NK-92 (cell line): Measurements from ENCODE around the gene ATP23.
A peak's percentile ranks its signal among the peaks of the same experiment; 100 is the strongest.

Experiments
- DNase-seq: peaks from one replicate; lab custom pipeline; 2025; ENCODE audit not compliant: unreplicated experiment; lab: John Stamatoyannopoulos, UW

Gene ATP23

DNA sequence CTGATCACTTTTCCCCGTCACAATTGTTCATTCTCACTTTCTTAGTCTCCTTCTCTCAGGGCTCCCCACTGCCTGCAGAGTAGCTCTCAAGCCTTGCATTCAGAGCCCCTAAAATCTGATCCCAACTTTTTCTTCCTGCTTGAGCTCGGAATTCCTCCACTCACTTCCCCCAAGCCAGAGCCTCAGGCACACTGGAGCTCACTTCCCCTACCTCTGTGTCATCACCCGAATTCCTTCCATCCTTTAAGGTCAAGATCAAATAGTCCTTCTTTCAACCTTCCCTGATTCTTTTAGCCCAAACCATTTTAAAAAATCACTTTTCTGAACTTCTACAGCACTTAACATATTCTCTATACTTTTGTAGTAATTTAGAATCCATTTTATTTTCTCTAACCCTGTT lies 34.1 kb upstream of the ATP23 start:
- DNase-seq: no peak

DNA sequence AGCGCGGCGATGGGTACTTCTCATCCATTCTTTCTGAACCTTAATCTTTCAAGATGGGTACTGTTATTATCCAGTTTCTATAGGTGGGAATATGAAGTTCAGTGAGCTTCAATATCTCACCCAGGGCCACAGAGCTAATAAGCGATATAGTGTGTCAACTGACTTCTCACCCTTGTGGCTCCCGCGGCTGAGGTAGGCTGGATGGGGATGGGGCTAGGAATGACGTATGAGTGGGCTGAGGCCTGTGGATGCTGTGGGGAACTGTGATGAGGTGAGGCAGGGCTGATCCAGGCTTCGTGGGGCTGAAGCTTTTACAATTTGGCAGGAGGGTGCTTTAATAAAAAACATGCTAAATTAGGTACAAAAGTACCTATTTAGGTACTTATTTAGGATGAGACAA lies 32.9 kb upstream of the ATP23 start:
- no peak for DNase-seq

DNA sequence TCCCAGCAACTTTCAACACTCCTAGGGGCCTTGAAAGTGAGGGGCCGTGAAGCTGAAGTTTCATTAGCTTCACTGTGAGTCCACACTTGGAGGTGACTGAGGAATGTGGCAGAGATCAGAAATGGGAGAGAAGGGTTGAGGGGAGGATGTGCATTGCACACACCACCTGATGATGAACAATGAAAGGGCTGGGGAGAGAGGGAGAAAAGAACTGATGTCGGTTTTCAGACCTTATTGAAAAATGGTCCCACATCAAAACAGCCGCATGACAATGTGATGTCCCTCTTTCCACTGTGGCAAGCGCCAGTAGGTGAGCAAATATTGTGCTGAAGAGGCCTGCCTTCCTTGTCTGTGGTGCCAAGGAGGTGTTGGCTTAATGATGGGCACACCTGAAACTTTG lies 32.3 kb upstream of the ATP23 start:
- DNase-seq: no peak

DNA sequence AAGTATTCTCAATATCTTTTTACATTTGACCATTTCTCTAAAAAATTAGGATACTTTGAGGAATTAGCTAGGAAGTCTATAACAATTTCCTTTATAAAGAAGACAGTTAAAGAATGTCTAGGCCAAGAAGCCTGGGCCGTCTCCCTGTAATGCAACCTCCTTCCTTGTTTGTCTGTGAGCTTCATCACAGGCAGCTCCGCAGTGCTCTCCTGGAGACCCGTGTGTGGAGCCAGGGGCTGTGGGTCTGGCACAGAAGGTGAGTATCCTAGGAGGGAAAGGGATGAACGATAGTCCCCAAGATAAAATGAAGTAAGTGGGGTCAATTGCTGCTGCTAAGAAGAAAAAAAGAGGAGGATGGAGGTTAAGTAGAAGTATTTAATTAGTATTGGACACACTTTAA lies 31.8 kb upstream of the ATP23 start:
- no peak for DNase-seq

DNA sequence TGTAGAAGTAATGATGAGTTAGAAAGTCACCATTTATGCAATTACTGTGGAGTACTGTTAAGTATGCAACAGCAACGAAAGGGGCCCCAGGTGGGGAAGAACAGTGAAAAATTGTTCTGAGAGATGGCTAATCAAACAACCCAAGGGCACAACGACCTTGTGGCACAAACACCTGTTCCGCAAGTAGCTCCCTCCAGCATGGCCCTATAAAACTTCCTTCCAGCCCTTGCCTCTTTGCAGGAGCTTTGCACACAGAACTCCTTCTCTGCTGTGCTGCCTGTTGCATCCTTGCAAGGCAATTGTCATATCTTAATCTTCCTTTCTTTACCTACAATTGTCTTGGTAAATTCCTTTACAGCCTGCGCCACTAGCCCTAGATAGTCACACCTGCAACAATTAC lies 23.2 kb upstream of the ATP23 start:
- DNase-seq: no peak

DNA sequence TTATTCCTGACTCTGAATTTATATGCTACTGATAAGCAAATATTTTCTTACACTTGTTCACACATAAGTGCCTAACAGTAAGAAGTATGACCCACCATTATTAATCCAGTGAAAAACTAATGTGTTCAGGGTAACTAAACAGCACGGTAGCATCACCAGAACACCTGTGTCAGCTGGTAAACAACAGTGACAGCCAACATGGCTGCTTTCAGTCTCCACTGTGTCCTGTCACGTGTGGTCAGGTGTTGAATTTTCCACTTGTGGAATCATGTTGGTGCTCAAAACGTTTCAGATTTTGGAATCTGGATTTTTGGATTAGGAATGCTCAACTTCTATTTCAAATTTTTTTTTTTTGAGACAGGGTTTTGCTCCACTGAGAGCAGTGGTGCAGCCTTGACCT lies 14.3 kb upstream of the ATP23 start:
- no peak for DNase-seq

DNA sequence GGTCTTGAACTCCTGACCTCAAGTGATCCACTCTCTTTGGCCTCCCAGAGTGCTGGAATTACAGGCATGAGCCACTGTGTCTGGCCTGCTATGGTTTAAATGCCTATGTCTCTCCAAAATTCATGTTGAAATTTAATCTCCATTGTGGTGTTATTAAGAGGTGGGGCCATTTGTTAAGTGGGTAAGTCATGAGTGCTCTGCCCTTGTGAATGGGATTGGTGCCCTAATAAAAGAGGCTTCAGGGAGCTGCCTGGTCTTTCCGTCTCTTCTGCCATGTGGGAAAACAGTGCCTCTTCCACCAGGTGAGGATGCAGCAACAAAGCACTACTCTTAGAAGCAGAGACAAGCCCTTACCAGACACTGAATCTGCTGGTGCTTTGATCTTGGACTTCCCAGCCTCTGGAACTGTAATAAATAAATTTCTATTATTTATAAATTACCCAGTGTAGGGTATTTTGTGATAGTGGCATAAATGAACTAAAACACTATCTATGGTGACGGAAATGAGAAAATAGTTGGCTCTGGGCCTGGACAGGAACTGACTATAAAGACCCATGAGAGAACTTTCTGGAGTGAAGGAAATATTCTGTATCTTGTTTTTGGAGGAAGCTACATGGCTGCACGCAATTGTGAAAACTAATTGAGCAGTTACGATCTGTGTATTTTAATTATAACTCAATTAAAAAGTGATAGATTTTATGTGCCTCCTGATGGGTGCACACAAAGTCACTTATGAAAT lies 12.1 kb upstream of the ATP23 start:
- no peak for DNase-seq

DNA sequence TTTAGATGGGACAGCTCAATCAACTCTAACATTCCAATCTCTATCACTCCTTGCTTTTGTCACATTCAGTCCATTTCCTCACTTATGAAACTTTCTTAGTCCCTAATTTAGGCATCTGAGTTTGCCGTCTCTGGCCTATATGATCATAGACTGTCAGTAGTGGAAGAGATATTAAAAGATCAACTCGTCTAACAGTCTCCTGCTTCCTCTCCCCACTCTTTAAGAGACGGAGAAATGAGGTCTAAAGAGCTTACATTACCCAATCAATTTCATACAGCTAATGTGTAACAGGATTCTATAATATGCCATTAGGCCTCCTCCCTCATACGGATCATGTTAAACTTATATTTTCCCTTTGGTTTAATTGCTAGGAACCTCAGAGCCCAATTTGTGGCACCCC lies 6.5 kb upstream of the ATP23 start:
- DNase-seq: no peak

DNA sequence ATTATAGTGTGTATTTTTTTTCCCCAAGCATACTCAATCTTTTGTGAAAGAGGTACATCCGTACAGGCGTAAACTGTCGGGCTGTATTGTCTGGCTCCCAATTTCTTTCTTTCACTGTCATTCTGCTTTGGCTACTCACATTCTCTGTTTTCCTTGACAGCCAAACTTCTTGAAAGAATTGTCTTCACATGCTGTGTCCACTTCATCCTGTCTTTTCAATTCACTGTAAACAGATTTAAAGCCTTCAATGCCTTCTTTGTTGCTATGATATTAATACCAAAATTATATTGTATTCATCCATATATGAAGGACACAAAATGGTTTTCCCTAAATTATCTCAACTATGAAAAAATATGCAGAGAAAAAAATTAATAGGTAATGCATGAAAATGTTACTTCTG lies 6.0 kb upstream of the ATP23 start:
- DNase-seq: no peak

DNA sequence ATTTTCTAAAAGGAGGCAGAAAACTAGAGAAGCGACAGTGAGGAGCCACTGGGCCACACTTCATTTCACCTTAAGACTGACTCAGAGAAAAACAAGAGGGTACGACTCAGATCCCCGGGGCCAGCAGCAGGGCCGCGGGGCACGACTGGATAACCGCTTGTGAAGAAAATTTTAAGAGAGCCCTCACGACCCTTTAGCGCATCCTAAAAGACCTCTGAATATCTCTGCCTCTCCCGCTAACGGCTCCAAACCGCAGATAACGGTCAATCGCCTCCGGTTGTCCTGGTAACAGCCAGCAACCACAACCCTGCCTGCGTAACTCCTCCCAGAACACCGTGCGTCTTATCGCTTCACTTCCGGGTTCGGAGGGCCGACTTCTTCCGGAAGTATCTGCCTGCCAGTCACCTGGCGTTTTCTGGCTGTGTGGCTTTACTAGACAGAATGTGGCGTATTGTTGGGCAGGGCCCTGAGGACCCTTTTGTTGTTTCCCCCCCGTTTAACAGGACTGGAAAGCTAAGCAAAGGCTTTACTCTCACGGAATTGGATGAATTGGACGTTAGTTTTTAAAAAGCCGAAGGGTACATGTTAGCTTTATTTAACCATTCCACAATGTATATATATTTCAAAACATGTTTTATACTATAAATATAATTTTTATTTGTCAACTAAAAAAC lies 5.4 kb upstream of the ATP23 start:
- peak; percentile 72 for DNase-seq

DNA sequence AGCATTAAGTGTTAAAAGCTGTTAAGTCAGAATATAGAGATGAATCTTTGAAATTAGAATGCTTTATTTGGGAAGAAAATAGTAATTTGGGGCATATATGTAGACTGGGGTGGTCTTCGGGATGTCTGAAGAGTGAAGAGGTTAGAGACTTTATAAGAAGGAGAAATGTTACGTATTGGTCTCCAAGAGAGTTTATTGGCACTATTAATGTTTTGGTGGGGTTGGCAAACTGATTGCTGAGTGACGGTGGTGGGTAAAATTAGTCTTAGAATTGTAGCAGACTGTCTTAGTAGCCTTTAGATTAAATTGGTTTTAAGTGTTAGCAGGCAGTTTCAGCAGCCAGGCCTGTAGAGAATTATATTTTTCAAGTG lies 4.9 kb upstream of the ATP23 start:
- DNase-seq: no peak

DNA sequence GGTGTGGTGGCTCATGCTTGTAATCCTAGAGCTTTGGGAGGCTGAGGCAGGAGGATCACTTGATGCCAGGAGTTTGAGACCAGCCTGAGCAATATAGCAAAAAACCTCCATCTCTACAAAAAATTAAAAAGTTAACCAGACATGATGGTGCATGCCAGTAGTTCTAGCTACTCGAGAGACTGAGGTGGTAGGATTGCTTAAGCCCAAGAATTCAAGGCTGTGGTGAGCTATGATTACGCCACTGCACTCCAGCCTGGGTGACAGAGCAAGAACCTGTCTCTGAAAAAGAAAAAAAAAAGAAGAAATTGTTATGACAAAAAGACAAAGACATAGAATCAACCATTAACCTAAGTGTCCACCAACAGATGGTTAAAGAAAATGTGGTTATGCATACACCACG lies 2.1 kb upstream of the ATP23 start:
- DNase-seq: no peak

DNA sequence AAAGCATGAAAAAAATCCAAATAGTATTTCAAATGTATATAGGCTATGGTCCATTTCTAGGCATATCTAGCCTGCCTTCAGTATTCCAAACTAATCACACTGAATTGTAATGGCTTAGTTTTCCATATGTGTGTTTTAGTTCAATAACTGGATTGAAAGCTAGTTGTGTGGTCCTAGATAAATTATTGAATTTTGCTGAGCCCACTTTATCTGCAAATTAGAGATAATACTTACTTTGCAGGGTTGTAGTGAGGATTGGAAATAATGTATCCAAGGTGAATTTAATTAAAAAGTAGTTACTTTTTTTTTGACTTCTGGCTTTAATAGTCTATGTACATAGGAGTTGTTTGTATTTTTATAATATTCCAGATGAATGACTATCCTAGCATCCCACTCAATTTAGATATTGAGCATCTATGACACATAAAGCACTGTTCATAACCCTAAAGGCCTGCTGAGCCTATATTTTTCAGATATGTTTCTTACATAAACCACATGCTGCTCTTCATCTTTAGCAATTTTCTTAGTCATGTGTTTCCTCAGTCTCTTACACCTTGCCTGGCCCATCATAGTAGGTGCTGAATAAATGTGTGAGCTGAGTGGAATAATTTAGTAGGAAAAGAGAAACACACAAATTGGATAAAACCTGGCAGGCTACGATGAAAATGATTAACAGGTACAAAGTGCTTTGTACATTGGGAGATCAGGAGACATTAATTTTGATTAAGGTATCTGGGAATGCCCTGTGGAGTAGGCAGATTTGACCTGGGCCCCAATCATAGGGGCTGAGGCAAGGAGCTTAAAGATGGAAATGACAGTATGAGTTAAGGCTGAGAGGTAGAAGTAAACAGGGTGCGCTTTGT lies 1.1 kb upstream of the ATP23 start:
- no peak for DNase-seq

DNA sequence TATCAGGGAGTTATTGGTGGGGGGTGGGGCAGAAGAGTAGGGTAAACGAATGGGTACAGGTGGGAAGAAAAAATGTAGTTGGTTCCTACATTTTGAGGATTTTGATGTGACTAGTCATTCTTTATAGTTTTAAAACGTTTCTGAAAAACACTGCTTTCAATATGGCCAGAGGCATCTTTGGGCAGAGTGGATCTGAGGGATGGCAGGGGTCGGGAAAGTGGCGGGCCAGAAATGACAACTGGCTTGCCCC lies 527 bp upstream of the ATP23 start:
- no peak for DNase-seq

DNA sequence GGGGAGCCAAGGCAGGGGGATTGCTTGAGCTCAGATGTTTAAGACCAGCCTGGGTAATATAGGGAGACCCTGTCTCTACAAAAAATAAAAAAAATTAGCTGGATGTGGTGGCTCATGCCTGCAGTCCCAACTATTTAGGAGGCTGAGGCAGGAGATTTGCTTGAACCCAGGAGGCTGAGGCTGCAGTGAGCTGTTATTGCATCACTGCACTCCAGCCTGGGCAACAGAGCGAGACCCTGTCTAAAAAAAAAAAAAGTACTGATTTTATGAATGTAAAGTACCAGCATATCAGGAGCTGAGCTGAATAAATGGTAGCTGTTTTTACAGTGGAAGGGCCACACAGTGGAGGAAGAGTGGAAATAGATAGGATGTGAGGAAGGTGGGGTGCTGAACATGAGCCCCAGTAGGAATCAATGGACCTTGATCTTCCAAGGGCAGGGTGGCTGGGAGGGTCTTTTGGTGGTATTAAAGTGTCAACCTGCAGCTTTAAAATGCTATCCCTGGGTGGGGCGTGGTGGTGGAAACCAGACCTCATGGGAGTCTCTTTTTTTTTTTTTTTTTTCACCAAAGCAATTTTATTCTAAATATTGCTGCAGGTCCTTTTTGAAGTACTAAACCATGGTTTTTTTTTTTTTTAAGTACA lies 2.2 kb downstream of the ATP23 start:
- DNase-seq: no peak

DNA sequence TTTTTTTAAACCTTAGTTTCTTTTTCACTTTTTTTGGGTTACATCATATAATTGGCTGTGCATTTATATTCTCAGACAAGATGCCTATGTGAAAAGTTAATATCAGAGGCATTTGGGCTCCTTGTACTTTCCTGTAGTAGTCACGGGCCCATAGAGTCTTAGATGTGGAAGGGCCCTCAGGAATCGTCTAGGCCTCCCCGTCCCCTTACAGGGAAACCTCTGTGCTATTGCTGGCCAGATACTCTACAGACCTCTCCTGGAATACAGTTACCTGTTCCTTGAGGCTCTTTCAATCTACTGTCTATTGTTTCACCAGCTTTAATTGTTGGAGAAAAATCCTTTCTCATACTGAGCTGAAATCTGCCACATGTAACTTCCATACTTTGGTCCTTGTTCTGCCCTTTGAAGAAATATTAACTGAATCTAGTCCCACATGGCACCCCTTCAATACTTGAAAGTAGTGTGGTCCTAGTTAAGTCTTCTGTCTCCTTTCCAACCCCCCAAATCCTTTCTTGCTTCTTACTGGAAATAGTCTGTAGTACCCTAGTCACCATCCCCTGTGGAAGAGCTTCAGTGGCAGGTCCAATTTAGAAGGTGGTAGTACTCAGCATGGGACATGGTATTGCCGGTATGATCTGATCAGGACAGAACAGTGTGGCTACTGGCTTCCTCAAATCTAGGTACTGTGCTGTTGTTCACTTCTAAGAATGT lies 3.1 kb downstream of the ATP23 start:
- no peak for DNase-seq

DNA sequence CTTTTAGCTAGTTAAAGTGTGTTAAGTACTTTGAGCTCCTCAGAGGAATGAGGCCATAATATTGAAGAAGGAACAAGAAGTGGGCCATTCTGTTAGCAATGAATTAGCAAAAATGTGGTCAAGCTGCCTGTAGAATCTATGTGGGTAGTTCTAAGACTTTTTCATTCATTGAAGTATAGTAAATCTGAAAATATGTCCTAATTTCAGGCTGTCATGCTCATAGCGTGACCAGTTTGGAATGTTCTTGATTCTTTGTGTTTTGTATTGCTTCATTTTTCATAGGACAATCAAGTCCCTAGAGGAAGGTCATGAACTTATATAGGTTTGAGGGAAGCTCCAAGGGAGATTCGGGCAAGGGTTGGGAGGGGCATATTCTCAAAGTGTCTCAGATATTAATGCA lies 11.4 kb downstream of the ATP23 start:
- no peak for DNase-seq

DNA sequence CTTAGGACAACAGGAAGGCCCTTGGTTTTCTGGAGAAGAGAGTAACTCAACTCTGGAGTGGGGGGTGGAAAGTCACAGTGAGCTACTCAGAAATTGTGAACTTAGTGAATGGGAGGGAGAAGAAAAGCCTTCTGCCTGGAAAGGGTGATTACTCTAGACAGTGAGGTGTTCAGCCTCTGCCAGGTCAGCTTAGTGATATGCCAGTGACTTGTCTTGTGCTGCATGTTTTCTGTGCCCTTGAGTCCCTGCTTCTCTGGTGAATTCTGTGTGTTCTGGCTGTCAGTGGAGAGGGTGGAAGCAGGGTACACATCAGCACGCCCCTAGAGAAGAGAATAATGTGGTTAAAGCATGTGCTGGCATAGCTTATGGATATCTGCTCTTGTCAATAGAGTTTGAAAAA lies 13.4 kb downstream of the ATP23 start:
- no peak for DNase-seq

DNA sequence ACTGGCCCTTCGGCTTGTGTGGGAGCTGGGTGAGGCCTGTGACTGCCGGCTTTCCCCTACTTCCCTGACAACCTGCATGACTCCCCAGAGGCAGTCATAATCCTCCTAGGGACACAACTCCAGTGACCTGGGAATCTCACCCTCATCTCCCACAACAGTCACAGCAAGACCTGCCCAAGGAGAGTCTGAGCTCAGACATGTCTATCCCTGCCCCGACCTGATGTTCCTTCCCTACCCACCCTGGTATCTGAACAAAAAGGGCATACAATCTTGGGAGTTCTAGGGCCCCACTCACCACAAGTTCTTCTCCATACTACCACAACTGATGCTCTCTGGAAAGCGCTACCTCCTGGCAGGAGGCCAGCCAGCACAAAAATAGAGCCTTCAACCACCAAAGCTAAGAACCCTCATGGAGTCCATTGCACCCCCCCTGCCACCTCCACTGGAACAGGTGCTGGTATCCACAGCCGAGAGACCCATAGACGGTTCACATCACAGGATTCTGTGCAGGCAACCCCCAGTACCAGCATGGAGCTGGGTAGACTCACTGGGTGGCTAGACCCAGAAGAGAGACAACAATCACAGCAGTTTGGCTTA lies 16.8 kb downstream of the ATP23 start:
- no peak for DNase-seq

DNA sequence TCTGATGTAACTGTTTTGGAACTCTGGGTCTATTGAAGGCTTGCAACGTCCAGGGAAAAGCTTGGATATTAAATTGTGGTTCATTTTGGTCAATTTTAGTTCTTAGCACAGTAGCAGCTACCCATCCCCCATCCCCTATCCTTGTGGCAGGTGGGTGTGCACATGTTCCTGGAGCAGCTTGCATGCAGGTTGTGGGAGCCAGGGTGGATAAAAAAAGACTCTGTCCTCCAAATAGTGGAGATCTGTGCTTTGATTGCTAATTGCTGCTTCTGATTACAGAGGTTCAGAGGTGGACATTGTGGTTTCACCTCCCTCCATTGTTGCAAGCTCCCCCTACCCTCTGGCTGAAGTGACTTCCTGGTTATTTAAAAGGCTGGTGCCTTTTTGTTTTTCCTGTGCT lies 23.1 kb downstream of the ATP23 start:
- DNase-seq: no peak

DNA sequence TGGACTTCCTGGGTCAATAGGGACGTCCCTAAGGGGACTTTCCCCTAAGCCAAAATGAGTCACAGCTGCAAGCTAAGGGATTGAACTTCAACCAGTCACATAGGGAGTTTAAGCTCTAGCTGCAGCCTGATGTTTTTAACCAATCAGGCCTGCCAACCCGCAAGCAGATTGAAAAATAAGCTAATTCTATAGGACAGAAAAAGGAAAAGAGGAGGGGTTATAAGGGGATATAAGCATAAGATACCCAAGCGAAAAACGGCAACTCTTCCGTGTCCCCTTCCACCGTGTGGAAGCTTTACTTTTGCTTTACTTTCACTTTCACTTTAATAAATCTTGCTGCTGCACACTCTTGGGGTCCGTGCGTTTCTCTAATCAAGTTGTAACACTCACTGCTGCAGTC lies 24.4 kb downstream of the ATP23 start:
- no peak for DNase-seq
